Hematopoietic multipotent progenitor cell treated with erythropoietin and hydrocortisone succinate and interleukin-3 and kit ligand, for 17 days (in vitro differentiated cells): ENCODE data around the gene CNOT6L.
"Not testable (repeated sequence)": the region's sequence is repeated elsewhere in the genome, so short reads cannot be mapped to it uniquely, and the experiment has no call there.

Source experiments
- DNase-seq: peaks from one replicate; pipeline ENCODE4 v3.0.0-alpha.2; 2015; ENCODE audit warnings: low spot score

Gene CNOT6L

GRCh38 chr4:77782102-77782835, 36.9 kb downstream of the CNOT6L start:
- DNase-seq, result no peak

DNA sequence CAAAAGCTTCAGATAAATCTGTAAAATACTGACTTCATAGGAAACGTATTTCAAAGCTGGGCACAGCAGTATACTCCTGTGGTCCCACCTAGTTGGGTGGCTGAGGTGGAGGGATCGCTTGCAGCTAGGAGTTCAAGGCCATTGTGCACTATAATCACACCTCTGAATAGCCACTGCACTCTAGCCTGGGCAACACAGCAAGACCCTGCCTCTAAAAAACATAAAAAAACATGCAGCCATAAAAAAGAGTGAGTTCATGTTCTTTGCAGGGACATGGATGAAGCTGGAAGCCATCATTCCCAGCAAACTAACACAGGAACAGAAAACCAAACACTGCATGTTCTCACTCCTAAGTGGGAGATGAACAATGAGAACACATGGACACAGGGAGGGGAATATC, 38.4 kb downstream of the CNOT6L start:
- DNase-seq, result not testable (repeated sequence)

DNA sequence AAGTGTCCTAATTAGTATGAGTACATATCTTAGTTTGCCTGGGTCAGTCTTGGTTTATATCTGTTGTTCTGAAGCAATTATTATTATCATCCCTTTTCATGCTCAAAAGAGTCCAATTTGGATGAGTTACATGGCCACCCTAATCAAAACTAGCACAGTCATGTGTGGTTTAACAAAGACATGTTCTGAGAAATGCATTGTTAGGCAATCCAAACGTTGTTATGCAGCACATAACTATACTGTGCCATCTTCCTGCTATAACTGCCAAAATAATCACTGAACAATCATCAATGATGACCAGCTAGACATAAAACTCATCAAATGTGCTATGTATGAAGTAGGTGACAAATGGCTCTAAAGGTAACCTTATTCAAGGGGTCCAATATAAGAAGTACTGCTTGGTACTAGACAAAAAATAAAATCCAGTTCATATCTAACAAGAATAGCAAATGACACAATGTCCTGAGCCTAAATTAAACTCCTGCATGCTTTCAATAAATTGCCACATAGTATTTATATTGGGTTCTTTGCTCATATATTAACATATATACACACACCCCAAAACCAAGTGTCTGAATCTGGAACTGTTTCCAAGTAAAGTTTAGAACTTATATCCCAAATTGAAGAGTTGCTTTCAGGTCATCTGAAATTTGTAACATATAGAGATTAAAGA, 41.9 kb downstream of the CNOT6L start:
- no peak for DNase-seq

GRCh38 chr4:77776182-77777134, 42.7 kb downstream of the CNOT6L start:
- DNase-seq, result no peak

DNA sequence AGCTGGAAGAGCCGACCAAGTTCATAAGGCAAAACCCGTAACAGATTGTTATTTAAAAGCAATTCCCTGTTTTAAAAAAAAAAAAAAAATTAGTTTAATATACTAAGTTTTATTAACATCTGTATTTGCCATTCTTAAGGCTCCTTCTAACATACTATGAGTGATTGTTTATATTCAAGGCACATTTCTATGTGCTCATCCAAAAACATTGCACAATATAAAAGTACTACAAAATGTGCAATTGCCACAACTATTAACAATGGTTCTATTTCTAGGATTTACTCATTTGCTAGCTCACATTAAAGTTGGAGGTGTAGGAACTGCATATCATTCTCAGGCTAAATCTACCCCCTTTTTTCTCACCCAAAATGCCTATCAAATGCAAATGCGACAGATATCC, 46.1 kb downstream of the CNOT6L start:
- no peak for DNase-seq

GRCh38 chr4:77771566-77771965, 47.6 kb downstream of the CNOT6L start:
- no peak for DNase-seq

DNA sequence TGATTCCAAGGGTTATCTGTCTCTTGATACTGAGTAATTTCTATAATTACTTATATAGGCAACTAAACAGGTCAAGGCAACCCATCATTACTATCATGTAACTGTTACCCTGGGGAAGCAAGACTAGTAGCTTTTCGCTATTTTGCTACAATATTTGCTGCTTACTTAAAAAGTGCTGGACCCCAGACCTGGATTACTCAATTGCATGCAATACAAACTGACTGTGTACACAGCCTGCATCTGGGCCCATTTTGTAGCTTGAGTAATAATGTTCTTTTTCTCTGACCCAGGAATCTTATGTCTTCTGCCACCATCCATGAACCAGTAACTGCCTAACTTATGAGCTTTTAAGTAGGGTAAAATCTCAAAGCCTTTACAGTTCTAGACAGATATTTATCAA, 53.4 kb downstream of the CNOT6L start:
- DNase-seq, result no peak

DNA sequence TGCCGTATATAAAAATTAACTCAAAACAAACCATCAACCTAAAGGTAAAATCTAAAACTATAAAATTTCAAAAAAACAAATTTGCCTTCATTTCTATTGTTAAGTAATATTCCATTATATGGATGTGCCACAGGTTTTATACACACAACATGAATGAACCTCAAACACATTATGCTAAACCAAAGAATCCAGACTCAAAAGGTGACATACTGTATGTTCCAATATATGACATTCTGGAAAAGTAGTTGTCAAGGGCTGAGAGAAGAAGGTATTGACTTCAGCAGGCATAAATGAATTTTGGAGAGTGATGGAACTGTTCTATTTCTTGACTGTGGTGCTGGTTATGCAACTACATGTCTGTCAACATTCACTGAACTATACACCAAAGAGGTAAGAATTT, 56.6 kb downstream of the CNOT6L start:
- no peak for DNase-seq

DNA sequence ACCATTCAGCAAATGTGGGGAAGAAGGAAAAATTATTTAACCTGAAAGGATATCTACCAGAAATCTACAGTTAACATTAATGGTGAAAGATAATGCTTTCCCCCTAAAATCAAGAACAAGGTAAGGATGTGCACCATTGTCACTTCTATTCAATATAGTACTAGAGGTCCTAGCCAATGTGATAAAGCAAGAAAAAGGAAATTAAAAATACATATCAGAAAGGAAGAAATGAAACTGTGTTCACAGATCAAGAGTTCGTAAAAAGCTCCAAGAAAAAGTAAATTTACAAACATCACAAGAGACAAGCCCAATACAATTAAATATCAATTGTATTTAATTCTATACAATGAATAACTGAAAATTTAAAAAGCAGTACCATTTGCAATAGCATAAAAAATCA, 57.6 kb downstream of the CNOT6L start:
- no peak for DNase-seq

DNA sequence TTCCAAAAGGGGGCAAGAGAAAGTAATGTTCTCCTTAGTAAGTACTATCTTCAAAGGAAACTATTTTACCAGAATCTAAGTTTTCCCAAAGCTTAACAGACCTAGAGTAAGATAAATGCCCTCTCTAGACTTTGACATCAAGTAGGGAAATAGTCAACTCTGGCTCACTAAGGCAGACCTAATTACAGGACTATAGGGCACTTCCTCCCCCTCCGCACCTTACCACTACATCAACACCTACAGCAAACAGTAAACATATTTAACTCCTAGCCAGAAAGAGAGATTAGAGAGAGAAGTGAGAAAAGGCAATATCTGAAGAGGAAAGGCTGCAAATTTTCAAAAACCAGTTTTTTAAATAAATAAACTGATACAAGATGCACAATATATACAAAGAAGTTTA, 60.4 kb downstream of the CNOT6L start:
- DNase-seq, result no peak

DNA sequence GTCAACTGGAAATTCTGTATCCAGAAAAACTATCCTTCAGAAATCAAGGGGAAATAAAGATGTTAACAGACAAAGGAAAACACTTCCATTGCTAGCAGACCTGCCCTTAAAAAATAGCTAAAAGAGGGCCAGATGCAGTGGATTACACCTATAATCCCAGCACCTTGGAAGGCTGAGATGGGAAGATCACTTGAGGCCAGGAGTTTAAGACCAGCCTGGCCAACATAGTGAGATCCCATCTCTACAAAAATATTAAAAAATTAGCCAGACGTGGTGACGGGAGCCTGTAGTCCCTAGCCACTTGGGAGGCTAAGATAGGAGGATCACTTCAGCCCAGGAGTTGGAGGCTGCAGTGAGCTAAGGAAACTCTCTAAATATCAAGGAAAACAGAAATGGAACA, 67.4 kb downstream of the CNOT6L start:
- no peak for DNase-seq

GRCh38 chr4:77745792-77746191, 73.4 kb downstream of the CNOT6L start:
- DNase-seq, result no peak

GRCh38 chr4:77742054-77742453, 77.1 kb downstream of the CNOT6L start:
- no peak for DNase-seq

- no peak for DNase-seq
Measured at GRCh38 chr4:77740480-77740879, 78.7 kb downstream of the CNOT6L start.

GRCh38 chr4:77734928-77735327, 84.2 kb downstream of the CNOT6L start:
- DNase-seq, result peak; percentile 74

- DNase-seq, result no peak
Measured at GRCh38 chr4:77731656-77732055, 87.5 kb downstream of the CNOT6L start.

DNA sequence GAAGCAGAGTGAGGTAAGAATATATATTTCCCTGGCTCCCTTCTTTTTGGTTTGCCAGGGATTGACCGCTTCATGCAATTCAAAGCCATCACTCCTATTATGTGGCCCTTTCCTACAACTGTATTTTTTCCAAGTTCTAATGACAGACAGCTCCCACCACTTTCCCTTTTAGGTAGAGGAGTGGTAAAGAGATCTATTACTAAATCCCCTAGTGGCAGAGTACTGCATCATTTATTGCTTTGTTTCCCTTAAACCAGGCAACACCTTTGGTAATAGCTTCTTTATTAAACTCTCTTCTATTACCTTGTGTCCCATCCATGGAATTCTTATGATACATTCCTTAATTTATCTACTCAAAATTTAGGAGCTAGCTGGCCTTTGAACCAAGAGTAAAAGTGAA, 90.7 kb downstream of the CNOT6L start:
- DNase-seq, result no peak

DNA sequence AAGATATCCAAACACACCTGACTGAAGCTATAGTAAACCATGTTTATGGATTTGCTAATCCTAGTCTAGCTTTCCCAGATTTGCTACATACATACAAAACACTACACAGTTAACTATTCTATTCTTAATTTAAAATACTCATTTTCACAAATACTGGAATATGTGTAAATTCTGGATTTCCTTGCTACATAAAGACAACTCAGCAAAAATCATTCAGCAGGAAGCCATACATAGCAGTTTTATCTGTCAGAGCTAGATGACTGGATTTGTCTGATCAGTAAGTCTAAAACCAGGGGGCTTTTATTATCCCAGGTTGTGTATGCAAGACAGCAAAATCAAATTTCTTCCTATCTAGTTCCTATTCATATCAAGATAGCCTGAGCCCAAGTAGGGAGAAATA, 98.1 kb downstream of the CNOT6L start:
- no peak for DNase-seq

DNA sequence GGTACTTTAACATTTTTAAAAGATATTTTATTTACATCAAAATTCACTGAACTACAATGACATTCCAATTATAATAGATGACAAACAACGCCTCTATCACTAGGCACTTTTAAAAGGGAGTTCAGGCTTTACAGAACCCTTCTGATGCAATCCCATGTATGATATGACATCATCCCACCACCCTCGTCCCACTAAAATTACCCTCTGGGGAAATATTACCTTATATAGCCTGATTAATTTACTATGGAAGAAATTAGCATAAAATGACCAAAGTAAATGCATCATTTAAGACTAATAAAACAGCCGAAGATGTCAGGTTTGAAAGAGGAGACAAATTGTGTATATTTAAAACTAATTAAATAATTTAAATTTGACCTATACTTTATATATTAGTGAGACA, 100.7 kb downstream of the CNOT6L start:
- not testable (repeated sequence) for DNase-seq

GRCh38 chr4:77715414-77716290, 103.5 kb downstream of the CNOT6L start:
- DNase-seq, result no peak

DNA sequence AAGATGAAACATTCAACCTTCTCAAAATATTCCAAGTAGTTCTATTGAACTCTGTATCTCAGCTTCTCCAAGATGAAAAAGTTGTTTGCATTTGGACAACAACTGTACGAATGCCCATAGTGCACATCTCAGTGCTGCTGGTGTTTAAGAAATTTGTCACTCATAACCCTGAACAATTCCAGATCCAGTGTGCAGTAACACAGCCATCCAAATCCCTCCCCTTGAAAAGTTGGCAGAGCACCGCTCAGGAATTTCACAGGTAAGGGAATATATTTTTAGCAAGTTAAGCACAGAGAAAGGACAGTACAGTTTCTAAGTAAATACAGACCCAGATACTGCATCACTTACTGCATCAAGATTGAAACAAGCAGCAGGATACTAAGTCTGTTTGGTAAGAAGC, 104.7 kb downstream of the CNOT6L start:
- no peak for DNase-seq

GRCh38 chr4:77713884-77714283, 105.3 kb downstream of the CNOT6L start:
- no peak for DNase-seq
